ENCODE data around the gene TSHZ1. TPM values are rescaled to one million over a fixed set of nuclear protein-coding genes. Genes with fewer than 3 reads are reported as not detected.

The TSHZ1 gene
- polyA plus RNA-seq, 1 of the 3 experiments (the other 2 are of a cell fraction), result 2.6 TPM

GRCh38 chr18:75316223-75316622 lies 105.6 kb downstream of the TSHZ1 start:
- Histone ChIP-seq H3K27me3 (ENCODE audit: insufficient read depth) (no peaks in the 10 kb centered on the region), H2AFZ (ENCODE audit: low read depth) (no peak overlapping the region), H3K9ac (no peak overlapping the region), H3K4me2 (no peak overlapping the region), H3K79me2 (ENCODE audit: insufficient read depth) (no peaks in the 10 kb centered on the region), H3K9me3 (no peaks in the 10 kb centered on the region), H4K20me1 (ENCODE audit: insufficient read depth) (no peaks in the 10 kb centered on the region), H3F3A (replicated peaks; ENCODE audit: insufficient read depth) (no peaks in the 10 kb centered on the region), H3K36me3 (replicated peaks in 1 of 2; ENCODE audit: control insufficient read depth in 1 of 2, insufficient read depth in 2 of 2, low read length in 1 of 2) (no peaks in the 10 kb centered on the region), H3K27ac (ENCODE audit: low read depth in 2 of 2, low read length in 1 of 2) (no peak overlapping the region), H3K4me3 (ENCODE audit: low read depth in 2 of 2, low read length in 1 of 2) (no peak overlapping the region), H3K9me2 (no peaks in the 10 kb centered on the region), H3K4me1 (ENCODE audit: control insufficient read depth in 1 of 2, insufficient read depth in 2 of 2, low read depth in 1 of 2, low read length in 1 of 2) (no peaks in the 10 kb centered on the region)
- DNase-seq, result no peak
- ChIA-PET CTCF (no interaction called here), POLR2A (no interaction called here)
- TF ChIP-seq NFIC (IDR thresholded peaks at IDR 0.05; ENCODE audit: borderline replicate concordance) (no peak), FOXM1 (IDR thresholded peaks at IDR 0.05; ENCODE audit: low read depth) (no peak), USF2 (IDR thresholded peaks at IDR 0.05; ENCODE audit: borderline replicate concordance, low read depth, low read length) (no peak), RAD21 (IDR thresholded peaks at IDR 0.05; ENCODE audit: low read length) (no peak), TAF1 (IDR thresholded peaks at IDR 0.05; ENCODE audit: borderline replicate concordance, low read depth, low read length) (no peak), USF1 (IDR thresholded peaks at IDR 0.05; ENCODE audit: borderline replicate concordance, low read depth) (no peak), PBX3 (IDR thresholded peaks at IDR 0.05) (no peak), MXI1 (IDR thresholded peaks at IDR 0.05; ENCODE audit: low read depth, low read length) (no peak), MAX (IDR thresholded peaks at IDR 0.05; ENCODE audit: low read depth) (no peak), IRF3 (IDR thresholded peaks at IDR 0.05; ENCODE audit: low read depth, low read length) (no peak), RXRA (IDR thresholded peaks at IDR 0.05; ENCODE audit: borderline replicate concordance, low read depth) (no peak), EP300 (IDR thresholded peaks at IDR 0.05; ENCODE audit: borderline replicate concordance in 1 of 2, low read depth in 1 of 2, low read length in 1 of 2) (no peak), CHD2 (IDR thresholded peaks at IDR 0.05; ENCODE audit: low read length, partially characterized antibody) (no peak), MEF2A (IDR thresholded peaks at IDR 0.05; ENCODE audit: borderline replicate concordance, low read depth) (no peak)
- 72% methylated on average over 8 of the region's 10 CpGs for WGBS (ENCODE audit: low lambda C conversion rate)

- Histone ChIP-seq H3K9ac (no peak overlapping the region), H3K36me3 (replicated peaks in 1 of 2; ENCODE audit: control insufficient read depth in 1 of 2, insufficient read depth in 2 of 2, low read length in 1 of 2) (no peaks in the 10 kb centered on the region), H3K27me3 (ENCODE audit: insufficient read depth) (no peaks in the 10 kb centered on the region), H3K4me2 (no peak overlapping the region), H3K9me2 (no peaks in the 10 kb centered on the region), H4K20me1 (ENCODE audit: insufficient read depth) (no peaks in the 10 kb centered on the region), H3K27ac (ENCODE audit: low read depth in 2 of 2, low read length in 1 of 2) (no peak overlapping the region), H2AFZ (ENCODE audit: low read depth) (no peak overlapping the region), H3K79me2 (ENCODE audit: insufficient read depth) (no peaks in the 10 kb centered on the region), H3F3A (replicated peaks; ENCODE audit: insufficient read depth) (no peaks in the 10 kb centered on the region), H3K9me3 (no peaks in the 10 kb centered on the region), H3K4me3 (ENCODE audit: low read depth in 2 of 2, low read length in 1 of 2) (no peak overlapping the region), H3K4me1 (ENCODE audit: control insufficient read depth in 1 of 2, insufficient read depth in 2 of 2, low read depth in 1 of 2, low read length in 1 of 2) (no peaks in the 10 kb centered on the region)
- WGBS (ENCODE audit: low lambda C conversion rate), result 48% methylated on average over 6 of the region's 8 CpGs
- POLR2A ChIA-PET, result no interaction called here
- no peak for TF ChIP-seq GATA2 (CRISPR knock-in tag; IDR thresholded peaks at IDR 0.05)
- TF ChIP-seq ZBTB33 (IDR thresholded peaks at IDR 0.05; ENCODE audit: borderline replicate concordance, low read depth), result no peak
- TF ChIP-seq RFX5 (IDR thresholded peaks at IDR 0.05; ENCODE audit: low read length), result no peak
- no peak for TF ChIP-seq MXI1 (IDR thresholded peaks at IDR 0.05; ENCODE audit: low read depth, low read length)
- no peak for TF ChIP-seq SMC3 (IDR thresholded peaks at IDR 0.05; ENCODE audit: low read depth, low read length)
- no peak for TF ChIP-seq RCOR1 (IDR thresholded peaks at IDR 0.05; ENCODE audit: low read length)
- TF ChIP-seq TEAD4 (IDR thresholded peaks at IDR 0.05; ENCODE audit: borderline replicate concordance, insufficient read depth), result no peak
- no peak for TF ChIP-seq PBX3 (IDR thresholded peaks at IDR 0.05)
- no peak for TF ChIP-seq RXRA (IDR thresholded peaks at IDR 0.05; ENCODE audit: borderline replicate concordance, low read depth)
- no peak for TF ChIP-seq POLR2AphosphoS5 (IDR thresholded peaks at IDR 0.05; ENCODE audit: low read depth, low read length)
- CTCF ChIA-PET, result no interaction called here
- no peak for DNase-seq
These were observed 106.2 kb downstream of the TSHZ1 start for GRCh38 chr18:75316826-75317225.

All from SK-N-SH (cell line).